Stomach (tissue), 9 donors: ENCODE data around the gene MCM5. TPM values are rescaled to one million over a fixed set of nuclear protein-coding genes. Genes with fewer than 3 reads are reported as not detected.

Experiments used
- DNase-seq, 2 donors: peaks; one replicate each; pipeline versions ENCODE4 v3.0.0 to v3.0.0-alpha.2; 2013 to 2019
- H3K27ac ChIP-seq, 5 donors: fragments of 200-600 bp in 4 of 5; sonication (generic) in 4 of 5; one replicate each; pipeline ENCODE4 v1.5.1; 2013 to 2019; ENCODE audit warnings: mild to moderate bottlenecking in 1 of 5, moderate library complexity in 1 of 5
- H3K27me3 ChIP-seq, 3 donors: fragments of 200-600 bp; sonication (generic); one replicate each; pipeline ENCODE4 v1.5.1; 2017 to 2019; ENCODE audit warnings: mixed run types in 1 of 3
- H3K36me3 ChIP-seq, 4 donors: fragments of 200-600 bp; sonication (generic); 1 replicate in 3 of 4; 2 replicates in 1 of 4; pipeline ENCODE4 v1.5.1; 2016 to 2019
- H3K4me1 ChIP-seq, 4 donors: fragments of 200-600 bp; sonication (generic); one replicate each; pipeline ENCODE4 v1.5.1; 2016 to 2019
- H3K4me3 ChIP-seq, 4 donors: fragments of 200-600 bp; sonication (generic) in 3 of 4; one replicate each; pipeline ENCODE4 v1.5.1; 2016 to 2019; ENCODE audit warnings: mild to moderate bottlenecking in 1 of 4
- H3K9me3 ChIP-seq, 4 donors: fragments of 200-600 bp; sonication (generic); one replicate each; pipeline ENCODE4 v1.5.1; 2016 to 2019
- EP300 ChIP-seq: sonication (generic); formaldehyde crosslinking; IDR thresholded peaks from one replicate; pipeline ENCODE4 v1.6.1; 2017; ENCODE audit warnings: antibody characterized with exemption
- POLR2A ChIP-seq, 4 donors: fragments of 450-650 bp; IDR thresholded peaks; one replicate each; pipeline ENCODE4 v1.6.1; 2016; ENCODE audit warnings: antibody characterized with exemption in 4 of 4, control low read depth in 2 of 4, mild to moderate bottlenecking in 1 of 4, moderate library complexity in 1 of 4
- POLR2AphosphoS5 ChIP-seq, 3 donors: sonication (generic); formaldehyde crosslinking; IDR thresholded peaks; one replicate each; pipeline ENCODE4 v1.6.1; 2016; ENCODE audit warnings: antibody characterized with exemption in 3 of 3
- WGBS, 5 donors: extraction: QIAGEN DNeasy Blood & Tissue Kit in 3 of 5; methylation state at CpG; one replicate each; pipeline versions ENCODE4 v1.1.5 to v1.1.7; 2013 to 2018; 5-methylcytosine and 5-hydroxymethylcytosine counted together
- intact Hi-C: fragments of 100-400 bp; cut with DNase I; formaldehyde crosslinking; loops from one replicate; pipeline ENCODE4 v1.15.1; 2023; ENCODE audit warnings: low total_unique reads
- polyA plus RNA-seq, 3 donors: library from polyadenylated mRNA; stranded (reverse); fragments of 200-250 nt; gene quantifications; one replicate each; pipeline ENCODE4 v1.2.3, GENCODE V29; 2013
- total RNA-seq, 5 donors: library from RNA; depleted of rRNA; stranded (reverse); fragments of >200 nt; gene quantifications; one replicate each; pipeline versions ENCODE4 v1.1.0 to v1.2.3, GENCODE V29; 2014 to 2016
- TF ChIP-seq, protein P1 (sequence below), 7 experiments: fragments of 450-650 bp in 4 of 7; fragments of 200-600 bp in 3 of 7; sonication (generic) in 3 of 7; IDR thresholded peaks; one replicate each; pipeline ENCODE4 v1.5.1; 2016 to 2019; ENCODE audit warnings: antibody characterized with exemption in 7 of 7, control low read depth in 2 of 7, mild to moderate bottlenecking in 1 of 7
- donor health status: healthy with polysubstance abuse.
- donor health status: Bipolar disorder and iron deficiency.
- donor health status: healthy.

The MCM5 gene
- total and polyA plus RNA-seq, 8 donors = 13.0 to 74.5 (median 19.1) TPM

DNA sequence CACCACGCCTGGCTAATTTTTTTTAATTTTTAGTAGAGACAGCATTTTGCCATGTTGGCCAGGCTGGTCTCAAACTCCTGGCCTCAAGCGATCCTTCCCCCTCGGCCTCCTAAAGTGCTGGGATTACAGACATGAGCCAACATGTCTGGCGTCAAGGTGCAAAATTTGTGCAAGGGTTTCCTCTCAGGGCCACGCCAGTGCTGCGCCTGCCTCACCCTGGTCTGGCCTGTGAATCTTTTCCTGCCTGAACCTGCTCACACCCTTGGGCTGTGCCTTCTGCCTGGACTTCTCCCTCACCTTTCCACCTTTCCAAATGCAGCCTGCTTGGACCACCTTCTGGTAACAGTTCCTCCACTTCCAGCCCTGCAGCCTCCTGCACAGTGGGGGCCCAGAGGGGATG lies 43.4 kb downstream of the MCM5 start:
- WGBS, 5 donors = 78 to 92% (median 79%) methylated on average over 6 of the region's 6 CpGs
- H3K27ac ChIP-seq = no peak overlapping the region
- no peaks in the 10 kb centered on the region for H3K9me3 ChIP-seq
- intact Hi-C loops = no loop called here
- no peaks in the 10 kb centered on the region for H3K36me3 ChIP-seq
- DNase-seq = no peak
- no peak overlapping the region for H3K4me3 ChIP-seq
- H3K4me1 ChIP-seq = peaks cover 0 to 7% (median 0%) of the 10 kb centered on the region in 4 donors
- TF ChIP-seq, protein P1, sequence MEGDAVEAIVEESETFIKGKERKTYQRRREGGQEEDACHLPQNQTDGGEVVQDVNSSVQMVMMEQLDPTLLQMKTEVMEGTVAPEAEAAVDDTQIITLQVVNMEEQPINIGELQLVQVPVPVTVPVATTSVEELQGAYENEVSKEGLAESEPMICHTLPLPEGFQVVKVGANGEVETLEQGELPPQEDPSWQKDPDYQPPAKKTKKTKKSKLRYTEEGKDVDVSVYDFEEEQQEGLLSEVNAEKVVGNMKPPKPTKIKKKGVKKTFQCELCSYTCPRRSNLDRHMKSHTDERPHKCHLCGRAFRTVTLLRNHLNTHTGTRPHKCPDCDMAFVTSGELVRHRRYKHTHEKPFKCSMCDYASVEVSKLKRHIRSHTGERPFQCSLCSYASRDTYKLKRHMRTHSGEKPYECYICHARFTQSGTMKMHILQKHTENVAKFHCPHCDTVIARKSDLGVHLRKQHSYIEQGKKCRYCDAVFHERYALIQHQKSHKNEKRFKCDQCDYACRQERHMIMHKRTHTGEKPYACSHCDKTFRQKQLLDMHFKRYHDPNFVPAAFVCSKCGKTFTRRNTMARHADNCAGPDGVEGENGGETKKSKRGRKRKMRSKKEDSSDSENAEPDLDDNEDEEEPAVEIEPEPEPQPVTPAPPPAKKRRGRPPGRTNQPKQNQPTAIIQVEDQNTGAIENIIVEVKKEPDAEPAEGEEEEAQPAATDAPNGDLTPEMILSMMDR (IDR thresholded peaks at IDR 0.05) = no peak
- TF ChIP-seq POLR2AphosphoS5 (IDR thresholded peaks at IDR 0.05) = no peak
- TF ChIP-seq EP300 = no peak
- TF ChIP-seq POLR2A (IDR thresholded peaks at IDR 0.05) = no peak
- no peaks in the 10 kb centered on the region for H3K27me3 ChIP-seq

- WGBS, 5 donors = 78 to 89% (median 81%) methylated on average over 7 to 11 of the region's 11 CpGs
- Histone ChIP-seq H3K27ac (no peak overlapping the region), H3K4me1 (peaks cover 0 to 7% (median 0%) of the 10 kb centered on the region in 4 donors), H3K4me3 (no peak overlapping the region), H3K9me3 (no peaks in the 10 kb centered on the region), H3K36me3 (no peaks in the 10 kb centered on the region), H3K27me3 (no peaks in the 10 kb centered on the region)
- TF ChIP-seq EP300 (no peak), POLR2AphosphoS5 (IDR thresholded peaks at IDR 0.05) (no peak)
- TF ChIP-seq, protein P1 (IDR thresholded peaks at IDR 0.05) = no peak
- intact Hi-C loops = no loop called here
- DNase-seq = no peak
Observed at GRCh38 chr22:35443790-35444684, 44.1 kb downstream of the MCM5 start.

DNA sequence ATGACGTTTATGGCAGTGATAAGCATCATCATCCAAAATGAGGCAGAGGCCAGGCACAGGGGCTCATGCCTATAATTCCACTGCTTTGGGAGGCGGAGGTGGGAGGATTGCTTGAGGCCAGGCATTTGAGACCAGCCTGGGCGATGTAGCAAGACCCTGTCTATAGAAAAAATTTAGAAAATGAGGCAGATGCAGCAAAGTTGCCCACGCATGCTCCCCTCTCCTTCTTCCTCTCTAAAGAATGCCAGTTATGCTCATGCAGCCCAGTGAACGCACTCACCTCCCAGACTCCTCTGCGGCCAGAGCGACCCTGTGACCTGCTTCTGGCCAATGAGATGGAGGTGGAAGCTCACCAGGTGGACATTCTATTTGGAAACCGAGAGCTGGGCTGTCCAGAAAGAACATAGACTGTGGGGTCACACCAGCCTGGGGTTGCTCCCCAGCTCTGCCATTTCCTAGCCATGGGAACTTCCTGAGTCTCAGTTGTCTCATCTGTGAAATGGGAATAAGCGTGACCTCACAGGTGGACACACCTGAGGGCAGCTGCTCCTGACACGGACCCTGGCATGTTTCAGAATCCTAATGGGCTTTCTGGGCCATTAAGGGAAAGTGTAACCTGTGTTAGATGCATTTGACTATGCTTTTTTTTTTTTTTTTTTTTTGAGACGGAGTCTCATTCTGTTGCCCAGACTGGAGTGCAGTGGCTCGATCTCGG lies 44.9 kb downstream of the MCM5 start:
- peaks cover 0 to 7% (median 0%) of the 10 kb centered on the region in 4 donors for H3K4me1 ChIP-seq
- H3K36me3 ChIP-seq = no peaks in the 10 kb centered on the region
- whole genome bisulfite sequencing, 5 donors = 90 to 96% (median 92%) methylated on average over 12 to 13 of the region's 13 CpGs
- intact Hi-C loops = no loop called here
- no peak overlapping the region for H3K4me3 ChIP-seq
- no peak for DNase-seq
- H3K27me3 ChIP-seq = no peaks in the 10 kb centered on the region
- TF ChIP-seq EP300 (no peak), POLR2A (IDR thresholded peaks at IDR 0.05) (no peak), POLR2AphosphoS5 (IDR thresholded peaks at IDR 0.05) (no peak)
- TF ChIP-seq, protein P1 (IDR thresholded peaks at IDR 0.05) = no peak
- H3K9me3 ChIP-seq = no peaks in the 10 kb centered on the region
- H3K27ac ChIP-seq = no peak overlapping the region

DNA sequence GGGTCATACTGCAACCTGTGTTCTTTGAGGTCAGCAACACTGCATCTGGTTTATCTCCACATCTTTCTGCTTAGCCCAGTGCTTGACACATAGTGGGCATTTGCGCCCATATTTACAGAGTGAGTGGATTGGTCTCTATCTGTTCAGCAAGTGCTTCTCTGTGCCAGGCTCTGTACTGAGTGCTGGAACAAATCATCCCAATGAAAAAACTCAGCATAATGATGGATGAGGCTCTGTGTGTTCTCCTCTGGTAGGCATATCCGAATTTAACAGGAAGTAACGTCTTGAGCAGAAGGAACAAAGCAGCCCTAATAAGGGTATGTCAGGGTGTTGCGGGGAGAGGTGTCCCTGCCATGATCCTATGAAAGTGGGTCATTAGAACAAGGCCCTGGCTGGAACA lies 46.0 kb downstream of the MCM5 start:
- H3K4me1 ChIP-seq = peaks cover 0 to 7% (median 0%) of the 10 kb centered on the region in 4 donors

More for the DNA sequence above, 46.0 kb downstream of the MCM5 start:
- Histone ChIP-seq H3K4me3 (no peak overlapping the region), H3K9me3 (no peaks in the 10 kb centered on the region), H3K36me3 (no peaks in the 10 kb centered on the region), H3K27ac (peak overlapping the region in 3 of 5 donors; percentile 46 to 67 (median 67)), H3K27me3 (no peaks in the 10 kb centered on the region)
- no peak for DNase-seq
- TF ChIP-seq POLR2AphosphoS5 (IDR thresholded peaks at IDR 0.05) (peak in 2 of 3 donors; percentile 73 to 74), POLR2A (IDR thresholded peaks at IDR 0.05) (no peak), EP300 (peak; percentile 78)
- TF ChIP-seq, protein P1 (IDR thresholded peaks at IDR 0.05) = no peak
- 63 to 100% (median 80%) methylated on average over 2 to 4 of the region's 4 CpGs for WGBS, 5 donors
- intact Hi-C loops = no loop called here
